ENCODE results near the gene MAP3K2. TPM values are rescaled to one million over a fixed set of nuclear protein-coding genes. Genes with fewer than 3 reads are reported as not detected.

MAP3K2 gene
- total and polyA plus RNA-seq, 2 of the 8 experiments (the other 6 are each of a cell fraction or from before 2014, with no cell fraction given): 2.0 to 23.2 TPM

DNA sequence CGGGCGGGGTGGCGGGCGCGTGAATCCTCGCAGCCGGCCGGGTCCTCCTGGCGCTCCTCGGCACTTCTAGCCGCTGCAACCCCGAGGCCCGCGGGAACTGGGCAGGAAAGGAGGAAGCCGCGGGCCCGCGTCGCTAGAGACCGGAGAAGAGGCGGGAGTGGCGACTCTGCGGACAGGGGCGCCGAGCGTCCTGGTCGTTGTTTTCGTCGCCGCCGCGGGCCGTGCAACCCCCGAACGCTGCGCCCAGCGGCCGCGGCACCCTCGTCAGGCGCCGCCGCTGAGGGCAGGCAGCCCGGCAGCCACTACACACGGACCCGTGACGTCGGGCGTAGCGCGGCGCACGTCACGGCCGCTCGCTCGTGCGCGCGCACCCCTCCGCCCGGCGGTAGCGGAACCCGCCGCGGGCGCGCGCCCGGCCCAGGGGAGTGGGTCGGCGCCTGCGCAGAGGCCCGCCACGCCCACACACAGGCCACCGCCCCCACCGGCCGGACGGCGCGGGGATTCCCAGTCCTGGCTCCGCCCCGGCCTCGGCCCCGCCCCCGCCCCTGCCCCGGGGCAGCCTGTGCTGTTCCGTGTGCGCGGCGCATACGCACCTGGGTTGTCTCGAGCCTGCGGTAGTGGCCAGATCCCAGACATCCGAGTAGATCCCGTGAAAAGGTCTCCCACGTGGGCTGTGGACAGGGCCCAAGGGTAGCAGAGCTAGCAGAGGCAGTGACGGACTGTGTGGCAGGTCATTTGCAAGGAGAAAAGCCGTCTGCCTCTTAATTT is at the start of gene MAP3K2 (continued):
- TF ChIP-seq, protein P1, sequence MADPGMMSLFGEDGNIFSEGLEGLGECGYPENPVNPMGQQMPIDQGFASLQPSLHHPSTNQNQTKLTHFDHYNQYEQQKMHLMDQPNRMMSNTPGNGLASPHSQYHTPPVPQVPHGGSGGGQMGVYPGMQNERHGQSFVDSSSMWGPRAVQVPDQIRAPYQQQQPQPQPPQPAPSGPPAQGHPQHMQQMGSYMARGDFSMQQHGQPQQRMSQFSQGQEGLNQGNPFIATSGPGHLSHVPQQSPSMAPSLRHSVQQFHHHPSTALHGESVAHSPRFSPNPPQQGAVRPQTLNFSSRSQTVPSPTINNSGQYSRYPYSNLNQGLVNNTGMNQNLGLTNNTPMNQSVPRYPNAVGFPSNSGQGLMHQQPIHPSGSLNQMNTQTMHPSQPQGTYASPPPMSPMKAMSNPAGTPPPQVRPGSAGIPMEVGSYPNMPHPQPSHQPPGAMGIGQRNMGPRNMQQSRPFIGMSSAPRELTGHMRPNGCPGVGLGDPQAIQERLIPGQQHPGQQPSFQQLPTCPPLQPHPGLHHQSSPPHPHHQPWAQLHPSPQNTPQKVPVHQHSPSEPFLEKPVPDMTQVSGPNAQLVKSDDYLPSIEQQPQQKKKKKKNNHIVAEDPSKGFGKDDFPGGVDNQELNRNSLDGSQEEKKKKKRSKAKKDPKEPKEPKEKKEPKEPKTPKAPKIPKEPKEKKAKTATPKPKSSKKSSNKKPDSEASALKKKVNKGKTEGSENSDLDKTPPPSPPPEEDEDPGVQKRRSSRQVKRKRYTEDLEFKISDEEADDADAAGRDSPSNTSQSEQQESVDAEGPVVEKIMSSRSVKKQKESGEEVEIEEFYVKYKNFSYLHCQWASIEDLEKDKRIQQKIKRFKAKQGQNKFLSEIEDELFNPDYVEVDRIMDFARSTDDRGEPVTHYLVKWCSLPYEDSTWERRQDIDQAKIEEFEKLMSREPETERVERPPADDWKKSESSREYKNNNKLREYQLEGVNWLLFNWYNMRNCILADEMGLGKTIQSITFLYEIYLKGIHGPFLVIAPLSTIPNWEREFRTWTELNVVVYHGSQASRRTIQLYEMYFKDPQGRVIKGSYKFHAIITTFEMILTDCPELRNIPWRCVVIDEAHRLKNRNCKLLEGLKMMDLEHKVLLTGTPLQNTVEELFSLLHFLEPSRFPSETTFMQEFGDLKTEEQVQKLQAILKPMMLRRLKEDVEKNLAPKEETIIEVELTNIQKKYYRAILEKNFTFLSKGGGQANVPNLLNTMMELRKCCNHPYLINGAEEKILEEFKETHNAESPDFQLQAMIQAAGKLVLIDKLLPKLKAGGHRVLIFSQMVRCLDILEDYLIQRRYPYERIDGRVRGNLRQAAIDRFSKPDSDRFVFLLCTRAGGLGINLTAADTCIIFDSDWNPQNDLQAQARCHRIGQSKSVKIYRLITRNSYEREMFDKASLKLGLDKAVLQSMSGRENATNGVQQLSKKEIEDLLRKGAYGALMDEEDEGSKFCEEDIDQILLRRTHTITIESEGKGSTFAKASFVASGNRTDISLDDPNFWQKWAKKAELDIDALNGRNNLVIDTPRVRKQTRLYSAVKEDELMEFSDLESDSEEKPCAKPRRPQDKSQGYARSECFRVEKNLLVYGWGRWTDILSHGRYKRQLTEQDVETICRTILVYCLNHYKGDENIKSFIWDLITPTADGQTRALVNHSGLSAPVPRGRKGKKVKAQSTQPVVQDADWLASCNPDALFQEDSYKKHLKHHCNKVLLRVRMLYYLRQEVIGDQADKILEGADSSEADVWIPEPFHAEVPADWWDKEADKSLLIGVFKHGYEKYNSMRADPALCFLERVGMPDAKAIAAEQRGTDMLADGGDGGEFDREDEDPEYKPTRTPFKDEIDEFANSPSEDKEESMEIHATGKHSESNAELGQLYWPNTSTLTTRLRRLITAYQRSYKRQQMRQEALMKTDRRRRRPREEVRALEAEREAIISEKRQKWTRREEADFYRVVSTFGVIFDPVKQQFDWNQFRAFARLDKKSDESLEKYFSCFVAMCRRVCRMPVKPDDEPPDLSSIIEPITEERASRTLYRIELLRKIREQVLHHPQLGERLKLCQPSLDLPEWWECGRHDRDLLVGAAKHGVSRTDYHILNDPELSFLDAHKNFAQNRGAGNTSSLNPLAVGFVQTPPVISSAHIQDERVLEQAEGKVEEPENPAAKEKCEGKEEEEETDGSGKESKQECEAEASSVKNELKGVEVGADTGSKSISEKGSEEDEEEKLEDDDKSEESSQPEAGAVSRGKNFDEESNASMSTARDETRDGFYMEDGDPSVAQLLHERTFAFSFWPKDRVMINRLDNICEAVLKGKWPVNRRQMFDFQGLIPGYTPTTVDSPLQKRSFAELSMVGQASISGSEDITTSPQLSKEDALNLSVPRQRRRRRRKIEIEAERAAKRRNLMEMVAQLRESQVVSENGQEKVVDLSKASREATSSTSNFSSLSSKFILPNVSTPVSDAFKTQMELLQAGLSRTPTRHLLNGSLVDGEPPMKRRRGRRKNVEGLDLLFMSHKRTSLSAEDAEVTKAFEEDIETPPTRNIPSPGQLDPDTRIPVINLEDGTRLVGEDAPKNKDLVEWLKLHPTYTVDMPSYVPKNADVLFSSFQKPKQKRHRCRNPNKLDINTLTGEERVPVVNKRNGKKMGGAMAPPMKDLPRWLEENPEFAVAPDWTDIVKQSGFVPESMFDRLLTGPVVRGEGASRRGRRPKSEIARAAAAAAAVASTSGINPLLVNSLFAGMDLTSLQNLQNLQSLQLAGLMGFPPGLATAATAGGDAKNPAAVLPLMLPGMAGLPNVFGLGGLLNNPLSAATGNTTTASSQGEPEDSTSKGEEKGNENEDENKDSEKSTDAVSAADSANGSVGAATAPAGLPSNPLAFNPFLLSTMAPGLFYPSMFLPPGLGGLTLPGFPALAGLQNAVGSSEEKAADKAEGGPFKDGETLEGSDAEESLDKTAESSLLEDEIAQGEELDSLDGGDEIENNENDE (IDR thresholded peaks at IDR 0.05; ENCODE audit: insufficient replicate concordance, low read length): no peak
- TF ChIP-seq TBP (IDR thresholded peaks at IDR 0.05; ENCODE audit: low read depth, low read length): no peak; the same call in 1 of the 2 replicates
- no peak for TF ChIP-seq CHD1 (IDR thresholded peaks at IDR 0.05; ENCODE audit: low read depth, low read length)
- TF ChIP-seq RAD21 (IDR thresholded peaks at IDR 0.05 in 1 of 2, conservative IDR thresholded peaks at IDR 0.05 in 1 of 2; ENCODE audit: low read depth in 2 of 2, low read length in 2 of 2): no peak
- no peak for TF ChIP-seq NANOG (IDR thresholded peaks at IDR 0.05; ENCODE audit: insufficient read depth, low read depth, low read length, poor library complexity, severe bottlenecking)
- peak; percentile 80 for TF ChIP-seq PHF8 (conservative IDR thresholded peaks at IDR 0.05; ENCODE audit: low read depth, low read length)
- no peak for TF ChIP-seq CHD2 (IDR thresholded peaks at IDR 0.05; ENCODE audit: low read length)
- TF ChIP-seq GTF2F1 (IDR thresholded peaks at IDR 0.05; ENCODE audit: borderline replicate concordance, low read depth, low read length): no peak
- no peak for TF ChIP-seq KDM1A (IDR thresholded peaks at IDR 0.05; ENCODE audit: borderline replicate concordance, low read length)
- TF ChIP-seq SP1 (IDR thresholded peaks at IDR 0.05; ENCODE audit: low read depth, low read length): no peak
